Measurements from ENCODE around the gene TNFAIP8.

TNFAIP8 gene

DNA sequence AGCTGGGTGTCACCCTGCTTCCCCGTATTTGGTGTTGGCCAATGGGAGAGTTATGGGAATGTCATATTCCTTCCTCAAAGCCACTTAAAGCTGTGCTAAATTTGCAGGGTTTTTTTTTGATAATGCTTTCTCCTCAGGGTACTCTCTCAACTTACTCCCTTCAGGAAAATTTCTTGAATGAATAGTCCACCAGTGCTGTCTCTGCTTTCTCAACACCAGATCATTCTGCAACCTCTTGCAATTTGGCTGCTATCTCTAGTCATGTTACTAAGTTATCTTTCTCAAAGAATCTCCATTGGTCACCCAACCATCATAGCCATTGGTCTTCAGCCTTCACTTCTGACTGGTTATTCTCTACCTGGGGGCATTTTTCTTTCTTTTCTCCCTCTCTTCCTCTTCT is 13.4 kb upstream of the TNFAIP8 start:
- ChIA-PET CTCF (interaction anchor here (1.1 kb wide), 1 partner anchor 354 kb away, joined by 4 read pairs; the partner anchor contains the start of gene DTWD2), POLR2A (no interaction called here)
- DNase-seq (ENCODE audit: low read depth, low spot score), result no peak

DNA sequence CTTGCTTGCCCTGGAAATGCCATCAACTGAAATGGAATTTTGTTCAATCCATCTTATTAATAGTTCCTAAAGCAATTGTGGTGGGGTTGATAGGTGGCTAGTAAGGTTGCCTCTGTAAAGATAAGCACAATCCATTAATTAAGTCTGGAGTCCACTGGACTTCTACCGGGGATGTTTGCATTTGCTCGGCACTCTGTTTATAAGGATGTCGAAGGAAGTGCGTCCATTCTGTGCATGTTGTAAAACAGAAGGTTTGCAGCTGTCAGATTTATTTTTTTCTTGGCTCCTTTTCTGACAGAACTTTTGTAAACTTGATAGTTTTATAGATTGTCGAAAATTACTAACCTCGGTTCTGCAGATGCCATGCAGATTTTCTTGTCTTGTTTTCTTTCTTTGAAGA is 12.8 kb upstream of the TNFAIP8 start:
- CTCF ChIA-PET, result interaction anchor here (1.1 to 2.6 kb wide), 3 partner anchors 7 to 355 kb away, joined by 4 to 14 read pairs (median 7); partner anchors contain the start of gene DTWD2

More for the DNA sequence above, 13.4 kb upstream of the TNFAIP8 start:
- no peak overlapping the region for H3K4me3 ChIP-seq (ENCODE audit: low read depth, low read length)
- TF ChIP-seq, protein P1, sequence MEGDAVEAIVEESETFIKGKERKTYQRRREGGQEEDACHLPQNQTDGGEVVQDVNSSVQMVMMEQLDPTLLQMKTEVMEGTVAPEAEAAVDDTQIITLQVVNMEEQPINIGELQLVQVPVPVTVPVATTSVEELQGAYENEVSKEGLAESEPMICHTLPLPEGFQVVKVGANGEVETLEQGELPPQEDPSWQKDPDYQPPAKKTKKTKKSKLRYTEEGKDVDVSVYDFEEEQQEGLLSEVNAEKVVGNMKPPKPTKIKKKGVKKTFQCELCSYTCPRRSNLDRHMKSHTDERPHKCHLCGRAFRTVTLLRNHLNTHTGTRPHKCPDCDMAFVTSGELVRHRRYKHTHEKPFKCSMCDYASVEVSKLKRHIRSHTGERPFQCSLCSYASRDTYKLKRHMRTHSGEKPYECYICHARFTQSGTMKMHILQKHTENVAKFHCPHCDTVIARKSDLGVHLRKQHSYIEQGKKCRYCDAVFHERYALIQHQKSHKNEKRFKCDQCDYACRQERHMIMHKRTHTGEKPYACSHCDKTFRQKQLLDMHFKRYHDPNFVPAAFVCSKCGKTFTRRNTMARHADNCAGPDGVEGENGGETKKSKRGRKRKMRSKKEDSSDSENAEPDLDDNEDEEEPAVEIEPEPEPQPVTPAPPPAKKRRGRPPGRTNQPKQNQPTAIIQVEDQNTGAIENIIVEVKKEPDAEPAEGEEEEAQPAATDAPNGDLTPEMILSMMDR (IDR thresholded peaks at IDR 0.05; ENCODE audit: insufficient read depth, low read length, missing control alignments), result no peak

DNA sequence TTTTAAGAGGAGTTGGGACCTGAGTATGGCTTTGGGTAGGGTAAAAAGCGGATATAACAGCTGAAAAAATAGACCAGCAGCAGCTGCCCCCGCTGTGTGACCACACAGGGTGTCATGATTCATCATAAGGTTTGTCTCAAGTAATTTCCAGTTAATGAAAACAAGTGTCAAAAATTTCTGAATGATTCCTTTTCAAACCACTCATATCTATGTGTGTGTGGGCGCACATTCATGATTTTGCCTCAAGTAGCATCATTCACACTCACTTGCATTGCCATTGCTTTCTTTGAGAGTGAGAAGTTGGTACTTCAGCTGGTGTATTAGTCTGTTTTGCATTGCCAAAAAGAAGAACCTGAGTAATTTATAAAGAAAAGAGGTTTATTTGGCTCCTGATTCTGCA is 12.1 kb upstream of the TNFAIP8 start:
- CTCF ChIA-PET, result interaction anchor here (1.4 to 2.6 kb wide), 3 partner anchors 8 to 69 kb away, joined by 3 to 14 read pairs (median 7); no protein-coding TSS in a partner anchor
- DNase-seq (ENCODE audit: low read depth, low spot score), result no peak
- H3K4me3 ChIP-seq (ENCODE audit: low read depth, low read length), result no peak overlapping the region
- POLR2A ChIA-PET, result no interaction called here
- TF ChIP-seq, protein P1 (IDR thresholded peaks at IDR 0.05; ENCODE audit: insufficient read depth, low read length, missing control alignments), result no peak

More for the DNA sequence above, 12.8 kb upstream of the TNFAIP8 start:
- no peak overlapping the region for H3K4me3 ChIP-seq (ENCODE audit: low read depth, low read length)
- no peak for DNase-seq (ENCODE audit: low read depth, low spot score)
- POLR2A ChIA-PET, result interaction anchor here (0.6 kb wide), 1 partner anchor 266 kb away, joined by 3 read pairs; no protein-coding TSS in a partner anchor
- TF ChIP-seq, protein P1 (IDR thresholded peaks at IDR 0.05; ENCODE audit: insufficient read depth, low read length, missing control alignments), result no peak

DNA sequence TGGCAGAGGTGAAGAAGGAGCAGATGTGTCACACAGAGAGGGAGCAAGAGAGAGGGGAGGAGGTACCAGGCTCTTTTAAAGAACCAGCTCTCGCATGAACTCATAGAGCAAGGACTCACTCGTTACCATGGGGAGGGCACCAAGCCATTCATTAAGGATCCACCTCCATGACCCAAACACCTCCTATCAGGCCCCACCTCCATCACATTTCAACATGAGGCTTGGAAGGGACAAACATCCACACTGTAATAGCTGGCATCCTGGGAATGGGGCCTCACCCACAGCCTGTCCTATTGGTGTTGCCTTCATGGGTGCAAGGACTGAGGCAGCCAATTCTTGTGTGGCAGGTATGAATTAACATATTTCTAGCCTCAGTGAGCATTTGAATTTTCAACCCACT is 11.6 kb upstream of the TNFAIP8 start:
- H3K4me3 ChIP-seq (ENCODE audit: low read depth, low read length), result no peak overlapping the region
- DNase-seq (ENCODE audit: low read depth, low spot score), result no peak
- ChIA-PET POLR2A (no interaction called here), CTCF (interaction anchor here (1.4 to 2.6 kb wide), 3 partner anchors 8 to 68 kb away, joined by 3 to 14 read pairs (median 7); no protein-coding TSS in a partner anchor)
- TF ChIP-seq, protein P1 (IDR thresholded peaks at IDR 0.05; ENCODE audit: insufficient read depth, low read length, missing control alignments), result no peak

DNA sequence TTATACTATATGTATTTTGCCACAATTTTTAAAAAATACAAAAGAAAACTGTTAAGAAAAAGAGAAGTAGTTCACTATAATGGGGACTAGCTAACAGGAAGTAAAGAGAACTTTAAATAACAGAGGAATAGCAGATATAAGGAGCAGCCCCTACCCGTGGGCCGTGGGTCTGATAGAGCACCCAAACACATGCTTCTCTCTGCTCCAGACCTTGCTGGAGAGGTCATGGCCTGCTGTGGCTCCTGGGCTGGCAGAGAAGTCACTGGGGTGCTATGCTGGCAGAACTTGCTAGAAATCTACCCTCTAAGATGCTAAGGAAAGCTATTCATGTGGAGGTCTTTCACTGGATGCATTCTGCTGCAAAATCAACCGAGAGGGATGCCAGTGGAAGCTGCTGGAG is 10.0 kb upstream of the TNFAIP8 start:
- TF ChIP-seq, protein P1 (IDR thresholded peaks at IDR 0.05; ENCODE audit: insufficient read depth, low read length, missing control alignments), result no peak
- H3K4me3 ChIP-seq (ENCODE audit: low read depth, low read length), result no peak overlapping the region
- ChIA-PET CTCF (interaction anchor here (2.1 to 2.6 kb wide), 2 partner anchors 10 to 358 kb away, joined by 5 to 7 read pairs; partner anchors contain the start of gene DTWD2), POLR2A (no interaction called here)
- no peak for DNase-seq (ENCODE audit: low read depth, low spot score)

DNA sequence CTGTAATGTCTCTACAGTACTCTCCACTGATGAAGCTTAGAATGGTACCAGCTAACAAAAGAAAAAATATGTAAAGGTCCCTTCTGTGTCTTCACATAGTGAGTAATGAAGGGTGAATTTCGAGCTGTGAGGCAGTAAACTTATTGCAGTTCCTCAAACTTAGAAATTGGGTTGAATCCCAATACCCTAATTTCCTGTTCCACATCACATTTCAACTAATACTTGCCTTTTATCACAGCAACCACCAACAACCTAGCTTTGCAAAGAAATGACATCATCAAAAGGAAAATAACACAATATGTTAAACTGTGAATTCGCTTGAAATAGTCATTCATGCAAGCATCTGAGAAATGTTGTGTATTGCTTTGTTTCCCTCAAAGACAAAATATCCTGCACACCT is 9.4 kb upstream of the TNFAIP8 start:
- no peak overlapping the region for H3K4me3 ChIP-seq (ENCODE audit: low read depth, low read length)
- DNase-seq (ENCODE audit: low read depth, low spot score), result no peak
- TF ChIP-seq, protein P1 (IDR thresholded peaks at IDR 0.05; ENCODE audit: insufficient read depth, low read length, missing control alignments), result no peak
- ChIA-PET POLR2A (no interaction called here), CTCF (interaction anchor here (1.3 to 2.1 kb wide), 3 partner anchors 10 to 358 kb away, joined by 4 to 6 read pairs (median 5); partner anchors contain the start of genes DTWD2 and TNFAIP8)
